Stimulated activated CD8-positive, alpha-beta memory T cell treated with anti-CD3 and anti-CD28 coated beads, Interleukin-12 subunit alpha, Interleukin-12 subunit beta, amount 100 ng/mL, for 1 hour (primary cell): ENCODE data around the gene ZSCAN29.

Source experiments
- DNase-seq: peaks from one replicate; pipeline ENCODE4 v3.0.0-alpha.2; 2020; ENCODE audit warnings: low read depth

The ZSCAN29 gene

GRCh38 chr15:43347114-43347513, 23.7 kb downstream of the ZSCAN29 start:
- no peak for DNase-seq

GRCh38 chr15:43346305-43346704, 24.5 kb downstream of the ZSCAN29 start:
- DNase-seq = no peak

- DNase-seq = no peak
Measured at GRCh38 chr15:43330780-43331087, 40.1 kb downstream of the ZSCAN29 start.

GRCh38 chr15:43329960-43330779, 40.7 kb downstream of the ZSCAN29 start, which contains the start of gene LCMT2:
LCMT2 (minus strand) TSS chr15:43330573; CDS start chr15:43330489, 84 bp downstream.
- peak; percentile 87 for DNase-seq

- DNase-seq = peak; percentile 4
Measured at GRCh38 chr15:43329217-43329959, 41.5 kb downstream of the ZSCAN29 start.

- no peak for DNase-seq
Measured at GRCh38 chr15:43325039-43325684, 45.7 kb downstream of the ZSCAN29 start.

- DNase-seq = no peak
Measured at GRCh38 chr15:43318990-43319771, 51.7 kb downstream of the ZSCAN29 start.

- no peak for DNase-seq
Measured at GRCh38 chr15:43317566-43318184, 53.2 kb downstream of the ZSCAN29 start.

- DNase-seq = no peak
Measured at GRCh38 chr15:43316971-43317346, 53.9 kb downstream of the ZSCAN29 start.

- DNase-seq = no peak
Measured at GRCh38 chr15:43316016-43316970, 54.5 kb downstream of the ZSCAN29 start.

GRCh38 chr15:43314171-43314570, 56.7 kb downstream of the ZSCAN29 start:
- no peak for DNase-seq

GRCh38 chr15:43312378-43312777, 58.5 kb downstream of the ZSCAN29 start:
- no peak for DNase-seq
